GM18868 (cell line): ENCODE measurements around the gene PLXNA1.

Experiments used
- ATAC-seq: cut with Tn5 transposase; IDR thresholded peaks from one replicate; pipeline ENCODE4 v1.9.1; 2021; ENCODE audit warnings: mild to moderate bottlenecking, moderate library complexity; ENCODE audit not compliant: unreplicated experiment

Gene PLXNA1

GRCh38 chr3:126982471-126983175 is at the start of gene PLXNA1:
PLXNA1 (plus strand) TSS chr3:126983115; CDS start chr3:126988594, 5,479 bp downstream.
- ATAC-seq: peak; percentile 70

GRCh38 chr3:126934031-126934531 is 48.8 kb upstream of the PLXNA1 start:
- ATAC-seq: no peak

- ATAC-seq: no peak
These were observed 47.9 kb upstream of the PLXNA1 start for GRCh38 chr3:126934991-126935390.

GRCh38 chr3:126935756-126936509 is 47.0 kb upstream of the PLXNA1 start:
- no peak for ATAC-seq

- no peak for ATAC-seq
These were observed 46.0 kb upstream of the PLXNA1 start for GRCh38 chr3:126936853-126937425.

GRCh38 chr3:126937533-126937932 is 45.4 kb upstream of the PLXNA1 start:
- ATAC-seq: no peak

- ATAC-seq: no peak
These were observed 44.9 kb upstream of the PLXNA1 start for GRCh38 chr3:126937973-126938372.

- ATAC-seq: no peak
These were observed 44.2 kb upstream of the PLXNA1 start for GRCh38 chr3:126938520-126939337.

- ATAC-seq: no peak
These were observed 43.6 kb upstream of the PLXNA1 start for GRCh38 chr3:126939338-126939718.

- ATAC-seq: no peak
These were observed 43.2 kb upstream of the PLXNA1 start for GRCh38 chr3:126939733-126940132.

GRCh38 chr3:126941721-126942270 is 41.1 kb upstream of the PLXNA1 start:
- ATAC-seq: no peak

- ATAC-seq: no peak
These were observed 38.6 kb upstream of the PLXNA1 start for GRCh38 chr3:126944089-126944965.

- ATAC-seq: no peak
These were observed 37.7 kb upstream of the PLXNA1 start for GRCh38 chr3:126945171-126945721.

- ATAC-seq: no peak
These were observed 37.0 kb upstream of the PLXNA1 start for GRCh38 chr3:126945891-126946290.

GRCh38 chr3:126946405-126946804 is 36.5 kb upstream of the PLXNA1 start:
- no peak for ATAC-seq

GRCh38 chr3:126947429-126947828 is 35.5 kb upstream of the PLXNA1 start:
- peak; percentile 58 for ATAC-seq

GRCh38 chr3:126948980-126949535 is 33.9 kb upstream of the PLXNA1 start:
- ATAC-seq: no peak

- ATAC-seq: no peak
These were observed 31.4 kb upstream of the PLXNA1 start for GRCh38 chr3:126951561-126951960.
